BE2C (cell line): ENCODE measurements around the gene EXOC6B.

Source experiments
- DNase-seq: peaks from one replicate; pipeline ENCODE4 v3.0.0-alpha.2; 2020
- H3K27me3 ChIP-seq: fragments of 250-450 bp; sonication (Bioruptor Pico); 2 replicates; pipeline ENCODE4 v1.5.1; 2020; ENCODE audit warnings: mild to moderate bottlenecking
- H3K36me3 ChIP-seq: fragments of 250-450 bp; sonication (Bioruptor Pico); 2 replicates; pipeline ENCODE4 v1.5.1; 2020; ENCODE audit warnings: mild to moderate bottlenecking
- H3K4me1 ChIP-seq: fragments of 250-450 bp; sonication (Bioruptor Pico); 2 replicates; pipeline ENCODE4 v1.5.1; 2020
- H3K4me3 ChIP-seq: 2 replicates; pipeline ENCODE4 v1.5.1; 2011; ENCODE audit warnings: low read depth, low read length
- H3K9me3 ChIP-seq: fragments of 250-450 bp; sonication (Bioruptor Pico); 2 replicates; pipeline ENCODE4 v1.5.1; 2020
- TF ChIP-seq, protein P1 (sequence below): IDR thresholded peaks from 2 replicates; pipeline ENCODE4 v1.5.1; 2012; ENCODE audit warnings: mild to moderate bottlenecking, low read depth, low read length

EXOC6B gene

DNA sequence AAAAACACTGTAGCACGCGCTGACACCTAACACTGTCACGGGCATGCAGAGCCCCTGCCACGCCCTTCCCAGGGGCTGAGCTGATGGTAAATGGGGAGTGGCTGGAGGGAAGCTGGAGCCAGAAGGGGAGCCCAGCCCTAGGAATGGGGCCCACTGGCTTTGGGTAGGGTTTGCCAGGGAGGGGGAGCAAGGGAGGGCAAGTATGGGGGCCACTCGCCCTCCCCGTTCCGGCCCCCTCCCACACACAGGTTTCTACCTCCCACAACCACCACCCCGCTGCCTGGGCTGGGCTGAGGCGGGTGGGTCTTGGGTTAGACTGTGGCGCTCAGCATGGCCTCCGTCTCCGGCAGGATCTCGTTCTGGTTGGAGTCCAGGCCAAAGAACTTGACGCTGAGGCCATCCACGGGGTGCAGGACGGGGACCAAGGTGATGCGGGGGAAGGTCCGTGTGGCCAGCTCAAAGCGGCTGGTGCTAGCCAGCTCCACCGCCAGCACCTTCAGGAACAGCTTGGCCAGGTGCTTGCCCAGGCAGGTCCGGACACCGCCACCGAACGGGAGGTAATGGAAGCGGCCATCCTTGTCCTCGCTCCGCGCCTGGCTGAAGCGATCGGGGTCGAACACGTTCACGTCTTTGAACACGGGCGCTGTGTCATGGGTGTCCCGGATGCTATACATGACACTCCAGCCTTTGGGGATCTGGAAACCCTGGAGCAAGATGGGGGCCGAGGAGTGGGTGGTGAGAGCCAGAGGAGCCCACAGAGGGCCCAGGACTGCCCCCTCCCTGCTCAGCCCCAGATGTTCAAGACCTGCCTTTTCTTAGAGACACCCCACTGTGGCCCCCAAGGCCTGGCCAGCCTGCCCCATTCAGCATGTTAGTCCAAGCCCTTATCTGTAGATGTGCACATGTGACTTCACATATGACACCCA lies 693.7 kb downstream of the EXOC6B start:
- Histone ChIP-seq H3K36me3 (no peaks in the 10 kb centered on the region), H3K4me3 (no peak overlapping the region), H3K27me3 (no peaks in the 10 kb centered on the region), H3K4me1 (no peaks in the 10 kb centered on the region), H3K9me3 (no peaks in the 10 kb centered on the region)
- TF ChIP-seq, protein P1, sequence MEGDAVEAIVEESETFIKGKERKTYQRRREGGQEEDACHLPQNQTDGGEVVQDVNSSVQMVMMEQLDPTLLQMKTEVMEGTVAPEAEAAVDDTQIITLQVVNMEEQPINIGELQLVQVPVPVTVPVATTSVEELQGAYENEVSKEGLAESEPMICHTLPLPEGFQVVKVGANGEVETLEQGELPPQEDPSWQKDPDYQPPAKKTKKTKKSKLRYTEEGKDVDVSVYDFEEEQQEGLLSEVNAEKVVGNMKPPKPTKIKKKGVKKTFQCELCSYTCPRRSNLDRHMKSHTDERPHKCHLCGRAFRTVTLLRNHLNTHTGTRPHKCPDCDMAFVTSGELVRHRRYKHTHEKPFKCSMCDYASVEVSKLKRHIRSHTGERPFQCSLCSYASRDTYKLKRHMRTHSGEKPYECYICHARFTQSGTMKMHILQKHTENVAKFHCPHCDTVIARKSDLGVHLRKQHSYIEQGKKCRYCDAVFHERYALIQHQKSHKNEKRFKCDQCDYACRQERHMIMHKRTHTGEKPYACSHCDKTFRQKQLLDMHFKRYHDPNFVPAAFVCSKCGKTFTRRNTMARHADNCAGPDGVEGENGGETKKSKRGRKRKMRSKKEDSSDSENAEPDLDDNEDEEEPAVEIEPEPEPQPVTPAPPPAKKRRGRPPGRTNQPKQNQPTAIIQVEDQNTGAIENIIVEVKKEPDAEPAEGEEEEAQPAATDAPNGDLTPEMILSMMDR = no peak
- no peak for DNase-seq

DNA sequence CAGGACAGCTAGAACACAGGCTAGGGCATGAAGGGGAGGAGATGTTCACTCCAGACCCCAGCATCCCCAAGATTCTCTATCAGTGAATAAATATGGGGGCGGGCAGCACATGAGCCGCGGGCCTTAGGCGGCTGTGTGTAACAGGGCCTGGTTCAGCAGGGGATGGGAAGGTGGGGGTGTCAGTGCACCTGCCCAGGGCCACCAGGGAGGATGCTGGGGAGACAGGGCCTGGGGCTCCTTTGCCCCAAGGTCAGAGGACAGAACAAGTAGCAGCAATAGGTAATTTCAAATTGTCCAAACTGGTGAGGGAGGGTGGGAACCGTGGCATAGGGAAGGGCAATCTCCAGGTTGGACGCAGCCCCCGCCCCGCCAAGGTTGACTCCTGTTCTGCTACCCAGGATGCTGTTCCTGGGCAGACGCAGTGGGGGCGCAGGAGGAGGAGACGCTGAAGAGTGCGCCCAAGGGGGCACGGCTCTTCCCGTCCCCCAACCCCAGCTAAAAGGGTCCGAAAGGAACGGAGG lies 694.4 kb downstream of the EXOC6B start:
- no peaks in the 10 kb centered on the region for H3K4me1 ChIP-seq
- no peak for DNase-seq
- TF ChIP-seq, protein P1 = no peak
- no peaks in the 10 kb centered on the region for H3K9me3 ChIP-seq
- no peaks in the 10 kb centered on the region for H3K36me3 ChIP-seq
- H3K27me3 ChIP-seq = no peaks in the 10 kb centered on the region
- H3K4me3 ChIP-seq = no peak overlapping the region

DNA sequence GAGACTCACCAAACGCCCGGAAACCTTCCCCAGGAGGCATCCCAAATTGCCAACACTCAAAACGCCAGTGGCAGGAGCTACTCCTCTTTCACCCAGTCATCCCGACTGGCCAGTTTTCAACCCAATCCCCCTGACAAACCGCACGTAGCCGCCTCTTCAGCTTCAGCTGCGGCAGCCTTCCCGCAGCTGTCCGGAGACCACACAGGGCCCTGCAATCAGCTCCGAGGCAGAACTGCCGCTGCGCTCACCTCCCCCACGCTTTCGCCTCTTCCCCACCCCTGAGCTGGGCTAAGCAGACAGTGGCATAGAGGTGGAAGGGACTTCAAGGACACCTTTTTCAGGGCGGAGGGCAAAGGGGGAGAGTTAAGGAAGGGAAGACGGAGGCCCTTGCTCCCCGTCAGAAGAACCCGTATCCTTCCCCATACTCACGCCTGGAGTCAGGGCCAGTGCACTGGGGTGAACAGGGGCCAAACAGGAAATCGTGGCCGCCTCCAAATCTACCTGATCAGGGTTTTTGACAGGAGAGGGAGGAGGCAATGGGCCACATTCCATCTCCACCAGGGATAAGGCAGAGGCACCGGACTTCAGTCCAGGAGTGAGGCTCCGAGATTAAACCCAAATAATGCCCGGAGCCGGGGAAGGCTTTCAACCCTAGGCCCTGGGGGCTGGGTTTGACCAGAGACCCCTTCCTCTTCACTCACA lies 695.0 kb downstream of the EXOC6B start:
- Histone ChIP-seq H3K4me3 (no peak overlapping the region), H3K36me3 (no peaks in the 10 kb centered on the region), H3K9me3 (no peaks in the 10 kb centered on the region), H3K27me3 (no peaks in the 10 kb centered on the region), H3K4me1 (no peaks in the 10 kb centered on the region)
- TF ChIP-seq, protein P1 = no peak
- no peak for DNase-seq

- Histone ChIP-seq H3K27me3 (no peaks in the 10 kb centered on the region), H3K4me3 (no peak overlapping the region), H3K9me3 (no peaks in the 10 kb centered on the region), H3K36me3 (no peaks in the 10 kb centered on the region), H3K4me1 (no peaks in the 10 kb centered on the region)
- DNase-seq = no peak
- TF ChIP-seq, protein P1 = no peak
Observed at GRCh38 chr2:72129681-72130340, 696.0 kb downstream of the EXOC6B start.

DNA sequence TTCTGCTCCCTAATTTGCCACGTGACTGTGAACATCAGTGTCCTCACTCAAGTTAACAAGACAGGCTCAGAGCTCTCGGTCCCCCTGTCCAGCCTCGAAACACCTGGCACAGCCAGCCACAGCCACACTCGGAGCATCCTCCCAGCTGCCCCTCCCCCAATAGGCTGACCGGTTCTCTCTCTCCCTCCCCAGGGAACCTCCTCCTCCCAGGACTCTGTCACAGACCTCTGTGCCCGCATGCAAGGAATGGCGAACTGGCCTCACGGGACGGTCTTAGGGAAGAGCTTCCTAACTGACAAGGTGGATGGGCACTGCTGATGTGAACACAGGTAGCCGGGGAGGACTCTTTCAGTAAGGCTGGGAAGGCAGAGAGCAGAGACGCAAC lies 697.0 kb downstream of the EXOC6B start:
- TF ChIP-seq, protein P1 = no peak
- no peak overlapping the region for H3K4me3 ChIP-seq
- H3K4me1 ChIP-seq = no peaks in the 10 kb centered on the region
- no peaks in the 10 kb centered on the region for H3K27me3 ChIP-seq
- no peak for DNase-seq
- no peaks in the 10 kb centered on the region for H3K9me3 ChIP-seq
- H3K36me3 ChIP-seq = no peaks in the 10 kb centered on the region
